GM21737 (cell line): ENCODE data around the gene CELF6.

Source experiments
- ATAC-seq: cut with Tn5 transposase; IDR thresholded peaks from one replicate; pipeline ENCODE4 v1.9.1; 2021; ENCODE audit warnings: mild to moderate bottlenecking, moderate library complexity; ENCODE audit not compliant: unreplicated experiment

The CELF6 gene

GRCh38 chr15:72272213-72272996, 47.6 kb downstream of the CELF6 start, which contains the start of gene PARP6:
Gene PARP6 (minus strand): TSS chr15:72272554. CDS start chr15:72267477, 5,077 bp downstream.
- peak; percentile 96 for ATAC-seq

GRCh38 chr15:72271895-72272212, 48.1 kb downstream of the CELF6 start:
- ATAC-seq: no peak

- ATAC-seq: no peak
These were observed 48.7 kb downstream of the CELF6 start for GRCh38 chr15:72271221-72271620.

- no peak for ATAC-seq
These were observed 50.2 kb downstream of the CELF6 start for GRCh38 chr15:72269739-72270138.

GRCh38 chr15:72265031-72265430, 54.9 kb downstream of the CELF6 start:
- ATAC-seq: no peak

- ATAC-seq: no peak
These were observed 67.2 kb downstream of the CELF6 start for GRCh38 chr15:72252663-72253299.

GRCh38 chr15:72249142-72249810, 70.7 kb downstream of the CELF6 start:
- ATAC-seq: no peak

GRCh38 chr15:72248514-72248913, 71.4 kb downstream of the CELF6 start:
- no peak for ATAC-seq

- ATAC-seq: no peak
These were observed 77.1 kb downstream of the CELF6 start for GRCh38 chr15:72242775-72243370.

- ATAC-seq: no peak
These were observed 80.3 kb downstream of the CELF6 start for GRCh38 chr15:72239652-72240051.

GRCh38 chr15:72238586-72238985, 81.4 kb downstream of the CELF6 start:
- no peak for ATAC-seq

GRCh38 chr15:72237853-72238224, 82.1 kb downstream of the CELF6 start:
- no peak for ATAC-seq

- peak; percentile 80 for ATAC-seq
These were observed 82.7 kb downstream of the CELF6 start for GRCh38 chr15:72237029-72237852.

- ATAC-seq: no peak
These were observed 83.5 kb downstream of the CELF6 start for GRCh38 chr15:72236381-72237003.

- no peak for ATAC-seq
These were observed 84.7 kb downstream of the CELF6 start for GRCh38 chr15:72235298-72235697.
